Naive thymus-derived CD8-positive, alpha-beta T cell (primary cell): ENCODE data around the gene MYBPC3. TPM values are rescaled to one million over a fixed set of nuclear protein-coding genes. Genes with fewer than 3 reads are reported as not detected.
A peak's percentile ranks its signal among the peaks of the same experiment; 100 is the strongest.

Experiments
- ATAC-seq, 2 donors: fragments of 150-1000 bp; cut with Tn5 transposase in 1 of 2; sonication (Bioruptor Pico), chemical (Tn5 transposase) in 1 of 2; 1 replicate in 1 of 2; 2 replicates in 1 of 2; pipeline ENCODE4 v1.10.0; 2021; ENCODE audit warnings: mild to moderate bottlenecking in 2 of 2, moderate library complexity in 2 of 2
- POLR2A ChIA-PET: fragments of 350-600 bp; sonication (Branson Sonifier 250); formaldehyde crosslinking; loops from one replicate; lab custom pipeline; 2021; ENCODE audit warnings: antibody characterized with exemption; lab: Charles Lee
- DNase-seq, 10 donors: peaks; one replicate each; pipeline versions ENCODE4 v3.0.0 to v3.0.0-alpha.2; 2020 to 2022
- H3K27ac Mint-ChIP-seq, 10 donors: one replicate each; pipeline ENCODE4 v1.8.0; 2020 to 2022; ENCODE audit warnings: mild to moderate bottlenecking in 10 of 10, mixed read lengths in 10 of 10, moderate library complexity in 4 of 10, inconsistent platforms in 1 of 10
- H3K27me3 Mint-ChIP-seq, 5 donors: one replicate each; pipeline ENCODE4 v1.8.0; 2021 to 2022; ENCODE audit warnings: mixed read lengths in 5 of 5
- H3K36me3 Mint-ChIP-seq, 3 donors: one replicate each; pipeline ENCODE4 v1.8.0; 2020 to 2022; ENCODE audit warnings: mixed read lengths in 3 of 3, mild to moderate bottlenecking in 2 of 3, inconsistent platforms in 1 of 3
- H3K4me1 Mint-ChIP-seq, 4 donors: one replicate each; pipeline ENCODE4 v1.8.0; 2021 to 2022; ENCODE audit warnings: mixed read lengths in 4 of 4
- H3K4me3 Mint-ChIP-seq, 10 donors: one replicate each; pipeline ENCODE4 v1.8.0; 2020 to 2022; ENCODE audit warnings: mild to moderate bottlenecking in 10 of 10, mixed read lengths in 10 of 10, moderate library complexity in 6 of 10, inconsistent platforms in 1 of 10
- H3K9me3 Mint-ChIP-seq, 9 donors: one replicate each; pipeline ENCODE4 v1.8.0; 2020 to 2022; ENCODE audit warnings: mixed read lengths in 9 of 9, mild to moderate bottlenecking in 3 of 9, inconsistent platforms in 1 of 9, moderate library complexity in 1 of 9
- polyA plus RNA-seq, 3 donors: library from polyadenylated mRNA; unstranded; fragments of 300-500 nt; fragmentation: Illumina TruSeq; gene quantifications; one replicate each; pipeline ENCODE4 v1.2.3, GENCODE V29; 2021
- total RNA-seq, 8 experiments: library from RNA in 2 of 8; stranded (reverse) in 2 of 8; gene quantifications; one replicate each; pipeline ENCODE4 v1.2.3 and lab custom pipeline; 2021 to 2026

The MYBPC3 gene
- total and polyA plus RNA-seq, 5 experiments from 2014 or later = 0.16 TPM; not detected in 4

- Mint-ChIP-seq H3K9me3 (no peaks in the 10 kb centered on the region), H3K4me1 (peaks cover 0 to 13% (median 6%) of the 10 kb centered on the region in 4 donors), H3K27me3 (no peaks in the 10 kb centered on the region), H3K36me3 (no peaks in the 10 kb centered on the region), H3K27ac (no peak overlapping the region), H3K4me3 (no peak overlapping the region)
- POLR2A ChIA-PET = interaction anchor here (1.4 to 1.9 kb wide), 3 partner anchors 14 to 20 kb away, joined by 5 to 7 read pairs (median 6); no protein-coding TSS in a partner anchor
- DNase-seq (no peak), ATAC-seq (no peak)
These were observed 26.8 kb upstream of the MYBPC3 start for GRCh38 chr11:47379317-47379716.

DNA sequence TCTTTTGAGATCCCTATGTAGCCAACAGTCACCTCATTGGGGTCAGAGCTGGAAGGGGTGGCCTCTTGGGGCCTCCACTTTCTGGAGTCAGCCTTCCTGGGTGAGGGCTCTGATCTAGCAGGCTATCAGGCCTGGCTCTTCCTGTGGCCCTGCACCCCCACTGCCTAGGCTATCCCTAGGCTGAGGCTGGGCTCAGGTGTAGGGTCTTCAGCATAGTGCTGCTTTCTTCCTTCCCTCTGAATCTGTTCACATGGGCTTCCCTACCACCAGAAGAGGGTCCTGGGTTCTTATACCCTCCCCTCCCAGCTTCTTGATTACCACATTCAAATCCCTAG, 26.3 kb upstream of the MYBPC3 start:
- POLR2A ChIA-PET = interaction anchor here (0.8 to 1.9 kb wide), 6 partner anchors 11 to 33 kb away, joined by 3 to 7 read pairs (median 4); no protein-coding TSS in a partner anchor

DNA sequence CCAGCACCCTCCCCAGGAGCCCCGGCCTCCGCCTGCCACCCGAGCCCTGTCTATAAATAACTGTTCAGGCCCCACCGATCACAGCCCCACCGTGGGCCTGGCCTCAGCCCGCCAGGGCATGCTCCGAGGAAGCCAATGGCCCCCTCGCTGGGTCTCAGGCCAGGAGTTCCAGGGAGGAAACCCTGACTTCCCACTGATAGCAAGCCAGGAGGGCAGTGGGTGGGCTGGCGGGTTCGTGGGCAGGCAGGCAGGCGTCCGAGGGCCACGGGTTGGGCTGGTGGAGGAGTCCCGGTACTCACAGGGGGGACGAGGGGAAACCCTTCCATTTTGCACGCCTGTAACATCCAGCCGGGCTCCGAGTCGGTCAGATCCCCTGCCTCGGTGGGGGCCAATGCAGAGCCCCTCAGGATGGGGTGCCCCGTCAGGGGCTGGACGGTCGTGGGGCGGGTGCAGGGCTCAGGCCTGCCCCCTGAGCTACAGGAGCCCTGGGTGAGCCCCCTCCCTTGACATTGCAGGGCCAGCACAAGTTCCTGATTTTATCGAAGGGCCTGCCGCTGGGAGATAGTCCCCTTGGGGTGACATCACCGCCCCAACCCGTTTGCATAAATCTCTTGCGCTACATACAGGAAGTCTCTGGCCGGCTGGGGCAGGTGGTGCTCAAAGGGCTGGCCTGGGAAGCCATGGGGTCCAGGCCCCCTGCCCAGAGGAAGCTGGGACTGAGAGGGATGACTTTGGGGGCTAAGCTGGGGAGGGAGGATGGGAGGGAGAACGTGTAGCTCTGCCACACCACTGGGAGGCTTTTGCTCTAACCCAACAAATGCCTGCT, 25.7 kb upstream of the MYBPC3 start, which contains the start of gene SPI1:
Gene SPI1, minus strand, starts transcription at position 538 of the 826 bp plus-strand sequence. Its CDS starts 194 bp downstream, at position 344.
- H3K4me3 Mint-ChIP-seq = peak within 1 kb of the TSS in 2 of 10 donors; percentile 43 to 79

More for the DNA sequence above, 26.3 kb upstream of the MYBPC3 start:
- no peak for DNase-seq
- H3K9me3 Mint-ChIP-seq = no peaks in the 10 kb centered on the region
- peak overlapping the region in 1 of 10 donors; percentile 93 for H3K27ac Mint-ChIP-seq
- H3K27me3 Mint-ChIP-seq = no peaks in the 10 kb centered on the region
- H3K4me3 Mint-ChIP-seq = peak overlapping the region in 2 of 10 donors; percentile 43 to 79
- ATAC-seq = no peak
- H3K36me3 Mint-ChIP-seq = no peaks in the 10 kb centered on the region
- peaks cover 0 to 16% (median 7%) of the 10 kb centered on the region in 4 donors for H3K4me1 Mint-ChIP-seq

GRCh38 chr11:47377571-47378009, 25.1 kb upstream of the MYBPC3 start:
- no peak for DNase-seq
- H3K27ac Mint-ChIP-seq = peak overlapping the region in 2 of 10 donors; percentile 23 to 68
- no peaks in the 10 kb centered on the region for H3K36me3 Mint-ChIP-seq
- peak overlapping the region in 2 of 10 donors; percentile 41 to 79 for H3K4me3 Mint-ChIP-seq
- peaks cover 0 to 19% (median 5%) of the 10 kb centered on the region in 4 donors for H3K4me1 Mint-ChIP-seq
- no peaks in the 10 kb centered on the region for H3K27me3 Mint-ChIP-seq
- POLR2A ChIA-PET = interaction anchor here (1.1 to 1.5 kb wide), 4 partner anchors 16 to 32 kb away, joined by 3 to 4 read pairs (median 3); no protein-coding TSS in a partner anchor
- no peaks in the 10 kb centered on the region for H3K9me3 Mint-ChIP-seq
- ATAC-seq = no peak

More for the DNA sequence above, 25.7 kb upstream of the MYBPC3 start, which contains the start of gene SPI1:
- Mint-ChIP-seq H3K36me3 (no peaks in the 10 kb centered on the region), H3K27me3 (no peaks in the 10 kb centered on the region), H3K27ac (peak within 1 kb of the TSS in 4 of 10 donors; percentile 23 to 93 (median 67)), H3K9me3 (no peaks in the 10 kb centered on the region), H3K4me1 (peaks cover 0 to 19% (median 5%) of the 10 kb centered on the region in 4 donors)
- ATAC-seq (peak; percentile 17 to 35), DNase-seq (peak in 1 of 10 donors; percentile 37)
- POLR2A ChIA-PET = interaction anchor here (0.8 to 1.9 kb wide), 9 partner anchors 11 to 33 kb away, joined by 3 to 7 read pairs (median 4); no protein-coding TSS in a partner anchor

DNA sequence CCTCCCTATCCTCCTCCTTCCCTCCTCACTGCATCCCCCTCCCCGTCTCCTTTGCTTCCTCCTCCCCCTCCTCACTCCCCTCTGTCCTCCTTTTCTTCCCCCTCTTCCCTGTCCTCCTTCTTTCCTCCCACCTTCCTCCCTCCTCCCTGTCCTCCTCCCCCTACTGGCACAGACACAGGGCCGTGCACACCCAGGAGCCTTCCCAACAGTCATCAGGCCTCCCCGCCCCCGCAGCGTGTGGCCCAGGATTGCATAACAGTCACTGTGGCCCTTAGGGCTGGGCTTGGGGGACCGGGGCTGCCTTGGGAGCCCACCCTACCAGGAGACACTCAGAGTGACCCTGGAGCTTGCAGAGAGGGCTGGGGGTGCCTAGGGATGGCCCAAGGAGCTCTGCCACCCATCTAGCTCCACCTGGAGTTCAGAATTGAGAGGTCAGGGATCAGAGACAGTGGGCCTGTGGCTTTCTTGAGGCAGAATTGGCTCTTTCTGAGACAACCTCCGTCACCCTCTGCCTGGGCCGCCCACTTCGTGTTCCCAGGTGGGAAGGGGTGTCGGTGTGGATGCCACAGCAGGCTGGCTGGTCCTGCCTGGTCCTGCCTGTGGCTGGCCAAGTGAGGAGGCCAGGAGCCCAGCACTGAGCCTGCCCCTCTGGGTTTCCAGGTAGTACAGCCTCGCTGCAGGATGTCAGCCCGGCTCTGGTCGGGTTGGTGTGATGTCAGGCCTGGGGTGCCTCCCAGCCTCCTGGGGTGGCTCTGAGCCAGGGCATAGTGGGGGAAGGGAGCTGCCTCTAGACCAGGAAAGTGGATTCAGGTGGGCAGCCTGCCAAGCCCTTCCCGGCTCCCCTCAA, 24.2 kb upstream of the MYBPC3 start:
- DNase-seq (no peak), ATAC-seq (no peak)
- H3K27me3 Mint-ChIP-seq = no peaks in the 10 kb centered on the region
- peaks cover 0 to 18% (median 3%) of the 10 kb centered on the region in 4 donors for H3K4me1 Mint-ChIP-seq
- peak overlapping the region in 1 of 10 donors; percentile 79 for H3K4me3 Mint-ChIP-seq
- H3K36me3 Mint-ChIP-seq = no peaks in the 10 kb centered on the region
- no peaks in the 10 kb centered on the region for H3K9me3 Mint-ChIP-seq
- POLR2A ChIA-PET = interaction anchor here (0.6 to 1.5 kb wide), 5 partner anchors 17 to 33 kb away, joined by 3 to 4 read pairs (median 3); no protein-coding TSS in a partner anchor
- H3K27ac Mint-ChIP-seq = peak overlapping the region in 2 of 10 donors; percentile 4 to 84

- POLR2A ChIA-PET = interaction anchor here (1.5 to 5.0 kb wide), 2 partner anchors 29 to 32 kb away, joined by 3 to 57 read pairs; partner anchors contain the start of gene SLC39A13
- Mint-ChIP-seq H3K9me3 (no peaks in the 10 kb centered on the region), H3K4me1 (peaks cover 0 to 18% (median 3%) of the 10 kb centered on the region in 4 donors), H3K4me3 (peak overlapping the region in 2 of 10 donors; percentile 13 to 79), H3K27me3 (no peaks in the 10 kb centered on the region), H3K27ac (peak overlapping the region in 3 of 10 donors; percentile 4 to 84 (median 51)), H3K36me3 (no peaks in the 10 kb centered on the region)
- DNase-seq = no peak
- ATAC-seq = no peak
These were observed 23.6 kb upstream of the MYBPC3 start for GRCh38 chr11:47376107-47376524.

DNA sequence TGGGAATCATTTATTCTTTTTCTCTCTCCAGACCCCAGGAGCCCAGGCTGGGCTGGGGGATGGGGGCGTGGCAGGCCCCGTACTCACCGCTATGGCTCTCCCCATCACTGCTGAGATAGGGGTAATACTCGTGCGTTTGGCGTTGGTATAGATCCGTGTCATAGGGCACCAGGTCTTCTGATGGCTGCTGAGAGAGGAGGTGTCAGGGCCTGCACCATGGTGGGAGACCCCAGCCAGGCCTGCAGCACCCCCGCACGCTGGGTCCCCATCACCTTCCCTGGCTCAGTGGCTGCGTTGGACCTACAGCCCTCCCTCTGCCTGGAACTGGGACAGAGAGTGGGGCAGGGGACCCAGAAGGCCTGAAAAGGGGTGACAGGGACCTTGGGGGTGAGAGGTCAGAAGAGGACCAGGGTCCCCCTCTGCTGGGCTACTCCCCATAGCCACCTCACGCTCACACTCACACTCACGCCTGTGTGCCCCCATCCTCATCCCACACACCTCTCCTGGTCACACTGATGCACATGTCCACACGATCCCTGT, 23.1 kb upstream of the MYBPC3 start:
- POLR2A ChIA-PET = interaction anchor here (2.6 to 5.0 kb wide), 3 partner anchors 14 to 33 kb away, joined by 23 to 57 read pairs (median 26); partner anchors contain the start of gene SLC39A13
- H3K36me3 Mint-ChIP-seq = no peaks in the 10 kb centered on the region
- H3K9me3 Mint-ChIP-seq = no peaks in the 10 kb centered on the region
- ATAC-seq (no peak), DNase-seq (no peak)
- peaks cover 0 to 16% (median 3%) of the 10 kb centered on the region in 4 donors for H3K4me1 Mint-ChIP-seq
- no peaks in the 10 kb centered on the region for H3K27me3 Mint-ChIP-seq
- H3K4me3 Mint-ChIP-seq = peak overlapping the region in 1 of 10 donors; percentile 79
- peak overlapping the region in 3 of 10 donors; percentile 4 to 84 (median 51) for H3K27ac Mint-ChIP-seq

DNA sequence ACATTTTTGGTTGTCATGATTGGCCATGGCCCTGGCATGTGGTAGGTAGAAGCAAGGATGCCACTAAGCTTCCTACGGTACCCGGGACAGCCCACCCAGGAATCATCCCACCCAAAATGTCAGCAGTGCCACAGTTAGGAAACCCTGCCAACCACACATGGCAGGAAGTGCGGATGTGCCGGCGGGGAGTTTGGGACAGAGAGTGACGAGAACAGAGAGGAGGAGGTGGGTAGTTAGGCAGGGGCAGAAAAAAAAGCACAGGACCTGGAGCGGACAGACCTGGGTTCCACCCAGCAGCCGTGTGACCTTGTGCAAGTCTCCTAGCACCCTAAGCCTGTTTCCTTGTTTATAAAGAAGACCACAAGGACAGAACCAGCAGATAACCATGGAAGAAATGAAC, 22.5 kb upstream of the MYBPC3 start:
- H3K36me3 Mint-ChIP-seq = no peaks in the 10 kb centered on the region
- H3K4me3 Mint-ChIP-seq = peak overlapping the region in 1 of 10 donors; percentile 79
- H3K27ac Mint-ChIP-seq = peak overlapping the region in 1 of 10 donors; percentile 48

DNA sequence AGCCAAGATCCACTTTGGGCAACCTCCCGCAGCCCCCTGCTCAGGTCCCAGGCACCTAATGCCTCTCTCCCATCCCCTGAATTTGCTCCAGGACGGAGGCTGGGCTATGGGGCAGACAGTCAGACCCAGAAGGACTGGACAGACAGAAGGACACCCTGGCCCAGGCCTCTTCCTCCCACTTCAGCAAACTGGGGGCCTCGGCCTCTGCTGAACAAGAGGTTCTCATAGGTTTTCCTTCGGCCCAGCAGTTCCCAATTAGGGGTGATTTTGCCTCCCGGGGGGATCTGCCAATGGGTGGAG, 22.2 kb upstream of the MYBPC3 start:
- no peak for ATAC-seq
- Mint-ChIP-seq H3K36me3 (no peaks in the 10 kb centered on the region), H3K4me3 (no peak overlapping the region), H3K27me3 (no peaks in the 10 kb centered on the region), H3K27ac (peak overlapping the region in 1 of 10 donors; percentile 50), H3K9me3 (no peaks in the 10 kb centered on the region), H3K4me1 (peaks cover 3 to 18% (median 4%) of the 10 kb centered on the region in 4 donors)
- no peak for DNase-seq
- POLR2A ChIA-PET = interaction anchor here (0.6 to 5.0 kb wide), 11 partner anchors 10 to 177 kb away, joined by 3 to 57 read pairs (median 6); partner anchors contain the start of genes PSMC3 and SLC39A13

More for the DNA sequence above, 22.5 kb upstream of the MYBPC3 start:
- POLR2A ChIA-PET = interaction anchor here (1.6 to 5.0 kb wide), 7 partner anchors 11 to 51 kb away, joined by 6 to 57 read pairs (median 23); partner anchors contain the start of genes PSMC3 and SLC39A13
- Mint-ChIP-seq H3K9me3 (no peaks in the 10 kb centered on the region), H3K27me3 (no peaks in the 10 kb centered on the region), H3K4me1 (peaks cover 0 to 16% (median 3%) of the 10 kb centered on the region in 4 donors)
- DNase-seq (no peak), ATAC-seq (no peak)

DNA sequence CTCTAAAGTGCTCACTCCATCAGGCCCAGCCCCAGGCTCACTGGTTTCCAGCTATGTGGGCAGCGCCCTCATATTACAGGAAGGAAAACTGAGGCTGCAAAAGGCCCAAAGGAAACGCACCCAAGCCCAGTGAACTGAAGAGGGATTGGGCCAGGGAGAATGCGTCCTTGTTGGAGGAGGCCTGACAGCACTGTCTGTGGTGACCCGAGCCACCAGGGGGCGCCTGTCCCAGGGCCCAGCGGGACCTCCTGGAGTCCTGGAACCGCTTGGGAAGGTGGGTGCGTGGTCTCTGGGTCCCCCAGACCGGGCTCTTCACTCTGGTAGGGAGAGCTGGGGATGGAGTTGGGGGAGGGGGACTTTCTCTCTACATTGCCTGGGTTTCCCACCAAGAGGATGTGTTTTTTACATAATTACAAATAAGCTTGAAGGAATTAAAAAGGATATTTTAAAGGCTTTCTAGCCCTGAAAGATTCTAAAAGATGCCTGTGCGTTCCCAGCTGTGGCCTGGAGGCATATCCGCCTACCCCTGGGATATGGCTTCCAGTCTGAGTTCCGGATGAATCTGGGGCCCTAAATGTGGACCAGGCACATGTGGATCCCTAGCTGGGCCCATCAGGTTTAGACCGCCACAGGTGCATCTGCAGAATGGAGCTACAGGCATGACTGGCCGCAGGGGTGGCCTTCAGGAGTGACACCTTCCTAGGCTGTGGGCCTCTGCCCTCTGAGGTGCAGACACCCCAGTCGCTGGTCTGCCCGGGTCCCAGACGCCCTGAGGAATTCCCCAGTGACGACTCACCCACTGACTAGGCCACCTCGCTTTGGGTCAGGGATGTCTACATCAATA, 21.6 kb upstream of the MYBPC3 start:
- ATAC-seq (peak; percentile 96 to 99), DNase-seq (peak; percentile 67 to 92 (median 84))
- Mint-ChIP-seq H3K36me3 (no peaks in the 10 kb centered on the region), H3K27me3 (no peaks in the 10 kb centered on the region), H3K27ac (peak overlapping the region in 5 of 10 donors; percentile 13 to 72 (median 53)), H3K4me3 (no peak overlapping the region), H3K4me1 (peaks cover 4 to 23% (median 8%) of the 10 kb centered on the region in 4 donors), H3K9me3 (no peaks in the 10 kb centered on the region)
- POLR2A ChIA-PET = interaction anchor here (0.6 to 5.0 kb wide), 15 partner anchors 10 to 177 kb away, joined by 3 to 57 read pairs (median 6); partner anchors contain the start of genes PSMC3 and SLC39A13
